Measurements from ENCODE around the gene HTRA1.

GRCh38 chr10:122486406-122487080 lies 25.2 kb downstream of the HTRA1 start:
- TF ChIP-seq CTCF (conservative IDR thresholded peaks at IDR 0.05): no peak
- no peak for TF ChIP-seq ZFX (IDR thresholded peaks at IDR 0.05)

Data from C4-2B (cell line).